ENCODE measurements around the gene RPS6KC1.

The RPS6KC1 gene

GRCh38 chr1:213120961-213121360 is 69.9 kb downstream of the RPS6KC1 start:
- Histone ChIP-seq H3K4me3 (no peak overlapping the region), H3K9me3 (no peaks in the 10 kb centered on the region), H3K27ac (no peak overlapping the region), H3K36me3 (peaks cover 0 to 5% (median 0%) of the 10 kb centered on the region in 3 donors), H3K4me1 (peaks cover 0 to 12% (median 0%) of the 10 kb centered on the region in 4 donors), H3K27me3 (no peaks in the 10 kb centered on the region)
- TF ChIP-seq, protein P1, sequence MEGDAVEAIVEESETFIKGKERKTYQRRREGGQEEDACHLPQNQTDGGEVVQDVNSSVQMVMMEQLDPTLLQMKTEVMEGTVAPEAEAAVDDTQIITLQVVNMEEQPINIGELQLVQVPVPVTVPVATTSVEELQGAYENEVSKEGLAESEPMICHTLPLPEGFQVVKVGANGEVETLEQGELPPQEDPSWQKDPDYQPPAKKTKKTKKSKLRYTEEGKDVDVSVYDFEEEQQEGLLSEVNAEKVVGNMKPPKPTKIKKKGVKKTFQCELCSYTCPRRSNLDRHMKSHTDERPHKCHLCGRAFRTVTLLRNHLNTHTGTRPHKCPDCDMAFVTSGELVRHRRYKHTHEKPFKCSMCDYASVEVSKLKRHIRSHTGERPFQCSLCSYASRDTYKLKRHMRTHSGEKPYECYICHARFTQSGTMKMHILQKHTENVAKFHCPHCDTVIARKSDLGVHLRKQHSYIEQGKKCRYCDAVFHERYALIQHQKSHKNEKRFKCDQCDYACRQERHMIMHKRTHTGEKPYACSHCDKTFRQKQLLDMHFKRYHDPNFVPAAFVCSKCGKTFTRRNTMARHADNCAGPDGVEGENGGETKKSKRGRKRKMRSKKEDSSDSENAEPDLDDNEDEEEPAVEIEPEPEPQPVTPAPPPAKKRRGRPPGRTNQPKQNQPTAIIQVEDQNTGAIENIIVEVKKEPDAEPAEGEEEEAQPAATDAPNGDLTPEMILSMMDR (IDR thresholded peaks at IDR 0.05) = no peak
- intact Hi-C loops (cut with DNase I; ENCODE audit: low total_unique reads) = loop anchor here (10.0 kb wide), 1 partner anchor 1004 kb away; no protein-coding TSS in a partner anchor
- no peak for DNase-seq

DNA sequence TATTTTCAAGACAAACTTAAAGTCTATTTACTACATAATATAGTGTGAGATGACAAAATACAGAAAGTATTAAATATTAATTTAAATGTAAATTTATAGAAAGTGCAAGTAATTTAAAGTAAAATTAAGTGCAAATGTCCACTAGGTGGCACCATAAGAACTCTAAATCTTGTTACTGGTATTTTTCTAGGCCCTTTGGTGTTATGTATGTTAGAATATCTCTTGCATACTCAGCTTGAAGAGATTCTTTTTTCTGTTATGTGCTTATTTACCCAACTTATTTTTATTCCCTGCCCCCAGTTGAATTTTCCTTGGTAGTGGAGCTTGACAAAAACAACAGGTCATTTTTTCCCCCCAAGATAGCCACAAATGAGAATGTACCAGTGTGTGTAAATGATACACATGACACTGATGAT is 71.5 kb downstream of the RPS6KC1 start:
- Histone ChIP-seq H3K9me3 (no peaks in the 10 kb centered on the region), H3K4me1 (peaks cover 0 to 12% (median 0%) of the 10 kb centered on the region in 4 donors), H3K27ac (no peak overlapping the region), H3K36me3 (peaks cover 0 to 5% (median 0%) of the 10 kb centered on the region in 3 donors), H3K4me3 (no peak overlapping the region), H3K27me3 (no peaks in the 10 kb centered on the region)
- no peak for DNase-seq
- intact Hi-C loops (cut with DNase I; ENCODE audit: low total_unique reads) = loop anchor here (10.0 kb wide), 1 partner anchor 1002 kb away; no protein-coding TSS in a partner anchor
- TF ChIP-seq, protein P1 (IDR thresholded peaks at IDR 0.05) = peak; percentile 49 to 50

- no peaks in the 10 kb centered on the region for H3K9me3 ChIP-seq
- H3K27me3 ChIP-seq = no peaks in the 10 kb centered on the region
- peaks cover 0 to 5% (median 0%) of the 10 kb centered on the region in 3 donors for H3K36me3 ChIP-seq
- no peak overlapping the region for H3K4me3 ChIP-seq
- peaks cover 0 to 12% (median 0%) of the 10 kb centered on the region in 4 donors for H3K4me1 ChIP-seq
- intact Hi-C loops (cut with DNase I; ENCODE audit: low total_unique reads) = loop anchor here (10.0 kb wide), 1 partner anchor 1002 kb away; no protein-coding TSS in a partner anchor
- TF ChIP-seq, protein P1 (IDR thresholded peaks at IDR 0.05) = no peak
- no peak overlapping the region for H3K27ac ChIP-seq
- DNase-seq = no peak
Measured at GRCh38 chr1:213123087-213123486, 72.0 kb downstream of the RPS6KC1 start.

DNA sequence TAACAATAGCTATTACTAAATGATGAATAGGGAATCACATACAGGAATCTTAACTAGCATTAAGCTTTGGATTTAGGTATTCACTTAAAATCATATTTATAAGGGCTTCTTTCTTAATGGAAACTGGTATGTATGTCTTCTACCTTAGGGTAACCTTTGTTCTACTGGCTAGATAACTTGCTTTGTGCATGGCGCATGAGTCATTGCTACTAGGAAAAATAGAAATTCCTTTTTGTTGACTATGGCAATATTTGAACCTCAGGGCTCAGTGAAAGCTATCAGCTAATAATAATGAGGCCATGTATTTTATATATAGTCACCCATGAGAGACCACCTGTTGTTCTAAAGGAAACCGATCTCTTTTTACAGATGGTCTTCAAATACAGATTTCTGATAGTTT is 72.5 kb downstream of the RPS6KC1 start:
- TF ChIP-seq, protein P1 (IDR thresholded peaks at IDR 0.05) = no peak
- intact Hi-C loops (cut with DNase I; ENCODE audit: low total_unique reads) = loop anchor here (10.0 kb wide), 1 partner anchor 1001 kb away; no protein-coding TSS in a partner anchor
- peaks cover 0 to 5% (median 0%) of the 10 kb centered on the region in 3 donors for H3K36me3 ChIP-seq
- H3K4me3 ChIP-seq = no peak overlapping the region
- DNase-seq = no peak
- H3K9me3 ChIP-seq = no peaks in the 10 kb centered on the region
- H3K27me3 ChIP-seq = no peaks in the 10 kb centered on the region
- H3K27ac ChIP-seq = no peak overlapping the region
- peaks cover 0 to 12% (median 0%) of the 10 kb centered on the region in 4 donors for H3K4me1 ChIP-seq

DNA sequence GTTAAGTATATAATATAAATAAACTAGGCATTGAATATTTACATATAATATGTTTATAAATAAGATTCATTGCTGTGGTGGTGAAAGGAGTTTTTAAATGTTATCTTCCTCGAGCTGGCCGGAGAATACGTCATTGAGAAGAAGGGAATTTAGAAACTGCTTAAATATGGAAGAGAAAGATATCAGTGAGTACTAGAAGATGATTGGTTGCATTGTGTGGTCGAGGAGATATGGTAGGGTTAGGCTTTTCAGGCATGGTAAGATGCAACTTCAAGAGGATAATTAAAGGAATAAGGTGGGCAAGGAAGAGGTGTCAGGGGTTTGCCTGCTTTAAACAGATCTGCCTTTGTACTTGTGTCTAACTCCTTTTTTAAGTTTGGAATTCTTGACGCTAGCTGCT is 73.5 kb downstream of the RPS6KC1 start:
- H3K9me3 ChIP-seq = no peaks in the 10 kb centered on the region
- no peak overlapping the region for H3K4me3 ChIP-seq
- DNase-seq = no peak
- no peak overlapping the region for H3K27ac ChIP-seq
- H3K36me3 ChIP-seq = no peaks in the 10 kb centered on the region
- intact Hi-C loops (cut with DNase I; ENCODE audit: low total_unique reads) = loop anchor here (10.0 kb wide), 1 partner anchor 1000 kb away; no protein-coding TSS in a partner anchor
- H3K27me3 ChIP-seq = no peaks in the 10 kb centered on the region
- peaks cover 0 to 12% (median 0%) of the 10 kb centered on the region in 4 donors for H3K4me1 ChIP-seq
- TF ChIP-seq, protein P1 (IDR thresholded peaks at IDR 0.05) = no peak
